OCI-LY1 (cell line): Measurements from ENCODE around the gene CPT2.

Experiments used
- CTCF ChIP-seq: fragments of 200-600 bp; sonication (generic), shearing (Covaris generic); IDR thresholded peaks from 2 replicates; pipeline ENCODE4 v1.5.1; 2017; ENCODE audit warnings: mild to moderate bottlenecking, antibody characterized with exemption, low read length, moderate library complexity, mixed read lengths
- EZH2 ChIP-seq: fragments of 200-600 bp; sonication (generic), shearing (Covaris generic); IDR thresholded peaks from 2 replicates; pipeline ENCODE4 v1.8.0; 2017; ENCODE audit warnings: borderline replicate concordance, mixed run types, mild to moderate bottlenecking, antibody characterized with exemption, low read length, moderate library complexity, mixed read lengths

GRCh38 chr1:53242381-53242780, 45.8 kb downstream of the CPT2 start:
- TF ChIP-seq CTCF (no peak), EZH2 (no peak)
